Epithelial cell of proximal tubule (primary cell): Measurements from ENCODE around the gene GRIFIN. TPM values are rescaled to one million over a fixed set of nuclear protein-coding genes. Genes with fewer than 3 reads are reported as not detected.

Source experiments
- DNase-seq: peaks from one replicate; pipeline ENCODE4 v3.0.0-alpha.2; 2011; ENCODE audit warnings: low read depth
- H3K4me3 ChIP-seq: 2 replicates; pipeline ENCODE4 v1.5.1; 2011; ENCODE audit warnings: low read depth, mild to moderate bottlenecking, low read length
- total RNA-seq: library from RNA; depleted of rRNA; stranded (reverse); fragments of >200 nt; gene quantifications from 2 replicates; pipeline ENCODE4 v1.2.3, GENCODE V29; 2015
- TF ChIP-seq, protein P1 (sequence below): conservative IDR thresholded peaks from 2 replicates; pipeline ENCODE4 v1.5.1; 2012; ENCODE audit warnings: low read depth, mild to moderate bottlenecking, low read length

The GRIFIN gene
- total RNA-seq, 1 donor from 2014 or later: not detected

DNA sequence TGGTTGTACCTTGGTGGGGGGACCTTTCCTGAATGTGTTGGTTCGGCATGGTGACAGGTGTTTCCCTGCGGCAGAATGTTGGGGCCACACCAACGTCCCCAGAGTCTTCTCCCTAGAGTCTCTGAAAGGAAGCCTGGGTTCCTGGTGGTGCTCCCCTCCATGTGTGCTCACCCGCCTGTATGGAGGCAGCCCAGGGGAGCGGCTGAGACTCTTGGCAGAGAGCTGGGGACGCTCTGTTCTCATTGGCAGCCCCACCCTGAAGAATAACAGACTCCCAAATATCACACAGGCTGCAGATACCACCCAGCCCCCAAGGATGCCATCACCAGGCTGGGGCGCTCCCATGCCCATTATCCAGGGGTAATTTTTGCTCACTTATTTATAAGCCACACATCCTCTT lies 38.0 kb downstream of the GRIFIN start:
- no peak overlapping the region for H3K4me3 ChIP-seq
- TF ChIP-seq, protein P1, sequence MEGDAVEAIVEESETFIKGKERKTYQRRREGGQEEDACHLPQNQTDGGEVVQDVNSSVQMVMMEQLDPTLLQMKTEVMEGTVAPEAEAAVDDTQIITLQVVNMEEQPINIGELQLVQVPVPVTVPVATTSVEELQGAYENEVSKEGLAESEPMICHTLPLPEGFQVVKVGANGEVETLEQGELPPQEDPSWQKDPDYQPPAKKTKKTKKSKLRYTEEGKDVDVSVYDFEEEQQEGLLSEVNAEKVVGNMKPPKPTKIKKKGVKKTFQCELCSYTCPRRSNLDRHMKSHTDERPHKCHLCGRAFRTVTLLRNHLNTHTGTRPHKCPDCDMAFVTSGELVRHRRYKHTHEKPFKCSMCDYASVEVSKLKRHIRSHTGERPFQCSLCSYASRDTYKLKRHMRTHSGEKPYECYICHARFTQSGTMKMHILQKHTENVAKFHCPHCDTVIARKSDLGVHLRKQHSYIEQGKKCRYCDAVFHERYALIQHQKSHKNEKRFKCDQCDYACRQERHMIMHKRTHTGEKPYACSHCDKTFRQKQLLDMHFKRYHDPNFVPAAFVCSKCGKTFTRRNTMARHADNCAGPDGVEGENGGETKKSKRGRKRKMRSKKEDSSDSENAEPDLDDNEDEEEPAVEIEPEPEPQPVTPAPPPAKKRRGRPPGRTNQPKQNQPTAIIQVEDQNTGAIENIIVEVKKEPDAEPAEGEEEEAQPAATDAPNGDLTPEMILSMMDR: no peak

DNA sequence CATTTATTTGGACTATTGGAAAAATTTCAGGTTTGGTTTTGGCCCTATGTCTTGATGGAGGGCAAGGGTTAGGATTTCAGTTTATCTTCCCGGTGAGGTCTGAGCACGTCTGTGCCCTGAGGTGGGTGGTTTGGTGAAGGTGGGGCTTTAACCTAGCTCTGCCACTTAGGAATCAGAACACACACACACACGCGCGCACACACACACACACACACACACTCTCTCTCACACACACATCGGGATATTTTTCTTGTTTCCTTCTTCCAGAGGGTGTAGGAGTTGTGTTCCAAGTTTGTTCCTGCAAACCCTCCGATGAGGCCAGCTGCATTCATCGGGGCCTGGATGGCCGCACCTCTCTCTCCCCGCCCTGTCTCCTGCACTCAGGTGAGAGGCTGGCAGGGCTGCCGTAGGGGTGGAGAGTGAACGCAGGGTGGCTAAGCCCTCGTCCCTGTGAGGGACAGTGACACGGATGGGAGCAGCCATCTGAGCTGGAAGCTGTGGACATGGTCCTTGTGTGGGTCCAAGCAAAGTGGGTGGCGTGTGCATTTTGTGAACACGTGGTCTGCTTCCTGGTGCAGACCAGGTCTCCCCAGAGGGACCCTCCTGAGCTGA lies 38.6 kb downstream of the GRIFIN start:
- TF ChIP-seq, protein P1: no peak
- DNase-seq: no peak
- no peak overlapping the region for H3K4me3 ChIP-seq

More for the DNA sequence above, 38.0 kb downstream of the GRIFIN start:
- no peak for DNase-seq

GRCh38 chr7:2437136-2437535 lies 39.1 kb downstream of the GRIFIN start:
- no peak overlapping the region for H3K4me3 ChIP-seq
- no peak for DNase-seq
- TF ChIP-seq, protein P1: no peak

- H3K4me3 ChIP-seq: no peak overlapping the region
- TF ChIP-seq, protein P1: no peak
- no peak for DNase-seq
Measured at GRCh38 chr7:2436341-2437104, 39.7 kb downstream of the GRIFIN start.

- TF ChIP-seq, protein P1: no peak
- no peak for DNase-seq
- no peak overlapping the region for H3K4me3 ChIP-seq
Measured at GRCh38 chr7:2435146-2435545, 41.1 kb downstream of the GRIFIN start.

DNA sequence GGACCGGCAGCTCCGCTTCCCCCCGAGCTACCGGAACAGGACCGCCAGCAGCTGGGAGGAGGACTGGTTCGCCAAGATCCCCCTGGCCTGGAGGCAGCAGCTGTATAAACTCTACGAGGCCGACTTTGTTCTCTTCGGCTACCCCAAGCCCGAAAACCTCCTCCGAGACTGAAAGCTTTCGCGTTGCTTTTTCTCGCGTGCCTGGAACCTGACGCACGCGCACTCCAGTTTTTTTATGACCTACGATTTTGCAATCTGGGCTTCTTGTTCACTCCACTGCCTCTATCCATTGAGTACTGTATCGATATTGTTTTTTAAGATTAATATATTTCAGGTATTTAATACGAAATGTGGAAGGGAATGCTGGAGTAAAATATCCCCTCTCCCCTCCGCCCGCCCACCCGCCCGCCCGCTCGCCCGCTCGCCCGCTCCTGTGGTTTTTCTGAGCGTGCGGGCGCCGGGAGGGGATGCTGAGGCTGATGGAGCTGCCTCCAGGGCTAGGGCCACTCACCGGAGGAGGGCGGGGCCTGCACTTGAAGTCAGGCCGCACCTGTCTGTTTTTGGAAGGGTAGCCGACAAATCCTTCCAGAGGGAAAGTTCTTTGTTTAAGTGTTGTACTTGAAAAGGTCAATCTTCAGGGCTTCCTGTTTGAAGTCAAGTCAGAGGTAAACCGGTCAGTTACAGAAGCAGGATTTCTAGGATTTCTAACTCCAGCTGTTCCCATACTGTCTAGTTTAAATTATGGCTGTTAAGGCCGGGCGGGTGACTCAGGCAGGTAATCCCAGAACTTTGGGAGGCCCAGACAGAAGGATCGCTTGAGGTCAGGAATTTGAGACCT lies 42.3 kb downstream of the GRIFIN start:
- H3K4me3 ChIP-seq: no peak overlapping the region
- TF ChIP-seq, protein P1: no peak
- no peak for DNase-seq
